Endodermal cell (in vitro differentiated cells): Measurements from ENCODE around the gene SLK. TPM values are rescaled to one million over a fixed set of nuclear protein-coding genes. Genes with fewer than 3 reads are reported as not detected.

Experiments
- DNase-seq: peaks from one replicate; pipeline ENCODE4 v3.0.0-alpha.2; 2017
- H3K27ac ChIP-seq: 2 replicates; pipeline ENCODE4 v1.5.1; 2013; ENCODE audit warnings: mild to moderate bottlenecking, low read depth, low read length, moderate library complexity
- H3K27me3 ChIP-seq: 2 replicates; pipeline ENCODE4 v1.6.1; 2013; ENCODE audit warnings: mild to moderate bottlenecking, low read length, moderate library complexity; ENCODE audit not compliant: insufficient read depth, control insufficient read depth, poor library complexity, severe bottlenecking
- H3K36me3 ChIP-seq: 2 replicates; pipeline ENCODE4 v1.7.0; 2013; ENCODE audit warnings: mild to moderate bottlenecking, low read length, moderate library complexity; ENCODE audit not compliant: control insufficient read depth, insufficient read depth
- H3K4me1 ChIP-seq: one replicate; pipeline ENCODE4 v1.7.0; 2013; ENCODE audit warnings: low read length; ENCODE audit not compliant: control insufficient read depth, insufficient read depth
- H3K4me3 ChIP-seq: 2 replicates; pipeline ENCODE4 v1.5.1; 2013; ENCODE audit warnings: mild to moderate bottlenecking, low read length, moderate library complexity
- H3K9ac ChIP-seq: 2 replicates; pipeline ENCODE4 v1.6.1; 2013; ENCODE audit warnings: mild to moderate bottlenecking, low read length, moderate library complexity; ENCODE audit not compliant: poor library complexity, severe bottlenecking; ENCODE audit errors: extremely low read depth
- H3K9me3 ChIP-seq: 2 replicates; pipeline ENCODE4 v1.6.1; 2013; ENCODE audit warnings: mild to moderate bottlenecking, low read length, moderate library complexity; ENCODE audit not compliant: control insufficient read depth
- H3K27ac Mint-ChIP-seq: 2 replicates; pipeline ENCODE4 v1.8.0; 2020; ENCODE audit warnings: mixed read lengths
- H3K27me3 Mint-ChIP-seq: 2 replicates; pipeline ENCODE4 v1.8.0; 2021; ENCODE audit warnings: mild to moderate bottlenecking, mixed read lengths; ENCODE audit not compliant: insufficient read depth
- H3K36me3 Mint-ChIP-seq: 2 replicates; pipeline ENCODE4 v1.8.0; 2020; ENCODE audit warnings: low read depth, mixed read lengths
- H3K4me1 Mint-ChIP-seq: 2 replicates; pipeline ENCODE4 v1.8.0; 2020; ENCODE audit warnings: mixed read lengths
- H3K4me3 Mint-ChIP-seq: 2 replicates; pipeline ENCODE4 v1.8.0; 2020; ENCODE audit warnings: mild to moderate bottlenecking, moderate library complexity, mixed read lengths
- H3K9me3 Mint-ChIP-seq: 2 replicates; pipeline ENCODE4 v1.8.0; 2020; ENCODE audit warnings: mild to moderate bottlenecking, mixed read lengths
- CTCF ChIP-seq: fragments of 200-600 bp; sonication (generic); conservative IDR thresholded peaks from 2 replicates; pipeline ENCODE4 v1.5.0; 2021; ENCODE audit warnings: antibody characterized with exemption, mild to moderate bottlenecking
- WGBS, 2 experiments: methylation state at CpG; one replicate each; pipeline versions ENCODE4 v1.1.5 to v1.1.7; 2013; ENCODE audit warnings: missing lambda C conversion rate in 2 of 2, mixed read lengths in 1 of 2; ENCODE audit not compliant: insufficient coverage in 1 of 2, insufficient read length in 1 of 2; 5-methylcytosine and 5-hydroxymethylcytosine counted together
- total RNA-seq, 2 donors: library from RNA; stranded (reverse); fragmentation: NEBNext Ultra II Directional in 1 of 2; extraction: Animal tissue kit (Norgen Biotek cat#: 25700) in 1 of 2; gene quantifications; 2 replicates in 1 of 2; 3 replicates in 1 of 2; pipeline ENCODE4 v1.2.1, GENCODE V29; 2021

SLK gene
- total RNA-seq, 2 donors from 2014 or later: 23.4 to 32.9 TPM

DNA sequence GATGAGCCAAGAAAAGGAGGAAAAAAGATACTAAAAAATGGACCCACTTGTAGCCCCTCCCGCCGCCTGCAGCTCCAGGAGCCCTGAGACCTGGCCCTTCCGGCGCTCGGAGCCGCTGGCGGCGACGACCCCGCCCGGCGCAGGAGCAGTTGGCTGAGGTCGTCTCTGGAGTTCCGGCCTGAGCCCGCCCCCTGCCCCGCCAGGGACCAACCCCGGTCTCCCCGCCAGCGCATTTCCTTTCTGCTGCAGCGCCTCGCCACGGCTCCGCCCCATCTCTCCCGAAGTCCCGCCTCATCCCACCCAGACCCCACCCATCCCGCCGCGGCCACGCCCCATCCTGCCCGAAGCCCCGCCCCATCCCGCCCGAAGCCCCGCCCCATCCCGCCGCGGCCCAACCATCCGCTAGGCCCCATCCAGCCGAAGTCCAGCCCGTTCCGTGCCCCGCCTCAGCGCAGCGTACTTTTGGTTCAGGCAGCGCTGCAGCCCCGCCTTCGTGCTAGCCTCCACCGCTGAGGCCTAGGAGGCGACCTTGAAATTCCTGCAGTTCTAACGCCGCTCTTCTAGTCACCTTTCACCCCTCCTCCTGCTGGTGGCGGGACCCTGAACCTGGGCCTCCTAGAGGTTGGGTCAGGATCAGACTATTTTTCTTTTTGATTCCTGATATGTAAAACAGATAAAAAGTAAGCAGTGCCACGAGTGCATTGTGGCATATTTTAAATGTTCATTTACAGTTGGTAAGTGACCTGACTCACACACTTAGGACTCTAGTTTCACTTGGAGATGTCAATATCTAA, 48.7 kb upstream of the SLK start, which contains the start of gene STN1:
Gene STN1, minus strand, starts transcription at position 132 of the 794 bp plus-strand sequence. CDS start 590 bp downstream, outside the sequence.
- Mint-ChIP-seq H3K27ac (peak within 1 kb of the TSS; percentile 96), H3K27me3 (no peaks in the 10 kb centered on the region), H3K9me3 (peaks cover 18% of the 10 kb centered on the region), H3K4me1 (peaks cover 7% of the 10 kb centered on the region), H3K36me3 (peaks cover 20% of the 10 kb centered on the region), H3K4me3 (peak within 1 kb of the TSS; percentile 87)
- peak within 1 kb of the TSS; percentile 72 for H3K27ac ChIP-seq
- TF ChIP-seq CTCF: peak; percentile 73
- 1 to 2% methylated on average over 20 to 53 of the region's 53 CpGs for WGBS, 2 experiments
- H3K4me1 ChIP-seq: peaks cover 5% of the 10 kb centered on the region
- H3K36me3 ChIP-seq: peaks cover 15% of the 10 kb centered on the region
- DNase-seq: peak; percentile 99
- H3K9me3 ChIP-seq: peaks cover 16% of the 10 kb centered on the region
- no peaks in the 10 kb centered on the region for H3K27me3 ChIP-seq
- peak within 1 kb of the TSS; percentile 95 for H3K4me3 ChIP-seq
- H3K9ac ChIP-seq: peak within 1 kb of the TSS; percentile 65

DNA sequence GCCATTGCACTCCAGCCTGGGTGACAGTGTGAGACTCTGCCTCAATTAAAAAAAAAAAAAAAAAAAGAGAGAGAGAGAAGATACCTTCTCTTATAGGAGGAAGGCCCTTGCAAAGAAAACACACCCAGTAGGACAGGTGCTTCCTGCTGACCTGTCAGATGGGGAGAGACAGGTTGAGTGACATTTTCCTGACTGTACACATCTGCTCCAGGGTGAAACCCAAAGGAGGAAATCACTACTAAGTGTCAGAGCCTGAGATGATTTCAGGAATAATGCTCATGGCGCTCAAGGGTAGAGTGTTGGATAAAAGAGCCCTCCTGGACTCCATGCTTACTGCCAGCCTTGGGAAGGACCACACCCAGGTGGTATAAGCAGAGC, 47.3 kb upstream of the SLK start:
- peaks cover 18% of the 10 kb centered on the region for H3K36me3 Mint-ChIP-seq
- peaks cover 11% of the 10 kb centered on the region for H3K9me3 Mint-ChIP-seq
- H3K4me3 Mint-ChIP-seq: no peak overlapping the region
- H3K9ac ChIP-seq: no peak overlapping the region
- no peak for TF ChIP-seq CTCF
- H3K27ac Mint-ChIP-seq: no peak overlapping the region
- peaks cover 14% of the 10 kb centered on the region for H3K36me3 ChIP-seq
- H3K9me3 ChIP-seq: peaks cover 13% of the 10 kb centered on the region
- WGBS, 2 experiments: 96 to 100% methylated on average over 1 of the region's 1 CpG
- peaks cover 7% of the 10 kb centered on the region for H3K4me1 Mint-ChIP-seq
- no peak for DNase-seq
- H3K27me3 ChIP-seq: no peaks in the 10 kb centered on the region
- H3K4me1 ChIP-seq: peaks cover 5% of the 10 kb centered on the region
- H3K4me3 ChIP-seq: no peak overlapping the region
- H3K27ac ChIP-seq: no peak overlapping the region
- H3K27me3 Mint-ChIP-seq: no peaks in the 10 kb centered on the region

GRCh38 chr10:103921248-103921647, 45.7 kb upstream of the SLK start:
- TF ChIP-seq CTCF: no peak
- Mint-ChIP-seq H3K27me3 (no peaks in the 10 kb centered on the region), H3K27ac (no peak overlapping the region), H3K4me1 (peaks cover 7% of the 10 kb centered on the region), H3K36me3 (peaks cover 3% of the 10 kb centered on the region), H3K9me3 (no peaks in the 10 kb centered on the region), H3K4me3 (no peak overlapping the region)
- H3K9ac ChIP-seq: no peak overlapping the region
- H3K9me3 ChIP-seq: no peaks in the 10 kb centered on the region
- H3K4me3 ChIP-seq: no peak overlapping the region
- peaks cover 5% of the 10 kb centered on the region for H3K4me1 ChIP-seq
- no peaks in the 10 kb centered on the region for H3K27me3 ChIP-seq
- H3K36me3 ChIP-seq: no peaks in the 10 kb centered on the region
- WGBS, 2 experiments: 88% methylated on average over 1 of the region's 1 CpG; no CpG with 5 or more reads in 1 of the 2 experiments
- no peak overlapping the region for H3K27ac ChIP-seq
- DNase-seq: no peak
